ENCODE results near the gene STK24.

Gene STK24

GRCh38 chr13:98429977-98430736 lies 146.8 kb downstream of the STK24 start:
- no peak for TF ChIP-seq CTCF (IDR thresholded peaks at IDR 0.05)

GRCh38 chr13:98429531-98429930 lies 147.4 kb downstream of the STK24 start:
- TF ChIP-seq CTCF (IDR thresholded peaks at IDR 0.05), result no peak

GRCh38 chr13:98429081-98429480 lies 147.8 kb downstream of the STK24 start:
- TF ChIP-seq CTCF (IDR thresholded peaks at IDR 0.05), result no peak

- no peak for TF ChIP-seq CTCF (IDR thresholded peaks at IDR 0.05)
Observed at GRCh38 chr13:98428256-98428966, 148.5 kb downstream of the STK24 start.

- TF ChIP-seq CTCF (IDR thresholded peaks at IDR 0.05), result no peak
Observed at GRCh38 chr13:98427331-98427995, 149.4 kb downstream of the STK24 start.

GRCh38 chr13:98423417-98423816 lies 153.5 kb downstream of the STK24 start:
- no peak for TF ChIP-seq CTCF (IDR thresholded peaks at IDR 0.05)

GRCh38 chr13:98422046-98422445 lies 154.9 kb downstream of the STK24 start:
- TF ChIP-seq CTCF (IDR thresholded peaks at IDR 0.05), result no peak
